Measurements from ENCODE around the gene SORBS1.

SORBS1 gene

GRCh38 chr10:95475003-95475383 is 86.2 kb downstream of the SORBS1 start:
- no peak for TF ChIP-seq CSDC2 (CRISPR knock-in tag; IDR thresholded peaks at IDR 0.05)
- TF ChIP-seq GLIS3 (CRISPR knock-in tag; IDR thresholded peaks at IDR 0.05) = no peak
- no peak for TF ChIP-seq TCF4 (CRISPR knock-in tag; IDR thresholded peaks at IDR 0.05; ENCODE audit: borderline replicate concordance)
- TF ChIP-seq POU6F1 (CRISPR knock-in tag; IDR thresholded peaks at IDR 0.05; ENCODE audit: borderline replicate concordance, low read depth) = no peak
- TF ChIP-seq ISL1 (CRISPR knock-in tag; IDR thresholded peaks at IDR 0.05) = no peak
- no peak for TF ChIP-seq ZFP30 (CRISPR knock-in tag; IDR thresholded peaks at IDR 0.05)
- no peak for TF ChIP-seq TSHZ2 (CRISPR knock-in tag; IDR thresholded peaks at IDR 0.05)
- no peak for TF ChIP-seq ZNF8 (CRISPR knock-in tag; IDR thresholded peaks at IDR 0.05)
- no peak for TF ChIP-seq TOX (CRISPR knock-in tag; IDR thresholded peaks at IDR 0.05; ENCODE audit: borderline replicate concordance)
- TF ChIP-seq ARNTL (CRISPR knock-in tag; IDR thresholded peaks at IDR 0.05; ENCODE audit: borderline replicate concordance, low read depth) = no peak
- no peak for TF ChIP-seq SNAI2 (CRISPR knock-in tag; IDR thresholded peaks at IDR 0.05)
- TF ChIP-seq ZNF70 (CRISPR knock-in tag; IDR thresholded peaks at IDR 0.05) = no peak
- TF ChIP-seq, protein P1, sequence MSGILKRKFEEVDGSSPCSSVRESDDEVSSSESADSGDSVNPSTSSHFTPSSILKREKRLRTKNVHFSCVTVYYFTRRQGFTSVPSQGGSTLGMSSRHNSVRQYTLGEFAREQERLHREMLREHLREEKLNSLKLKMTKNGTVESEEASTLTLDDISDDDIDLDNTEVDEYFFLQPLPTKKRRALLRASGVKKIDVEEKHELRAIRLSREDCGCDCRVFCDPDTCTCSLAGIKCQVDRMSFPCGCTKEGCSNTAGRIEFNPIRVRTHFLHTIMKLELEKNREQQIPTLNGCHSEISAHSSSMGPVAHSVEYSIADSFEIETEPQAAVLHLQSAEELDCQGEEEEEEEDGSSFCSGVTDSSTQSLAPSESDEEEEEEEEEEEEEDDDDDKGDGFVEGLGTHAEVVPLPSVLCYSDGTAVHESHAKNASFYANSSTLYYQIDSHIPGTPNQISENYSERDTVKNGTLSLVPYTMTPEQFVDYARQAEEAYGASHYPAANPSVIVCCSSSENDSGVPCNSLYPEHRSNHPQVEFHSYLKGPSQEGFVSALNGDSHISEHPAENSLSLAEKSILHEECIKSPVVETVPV (CRISPR knock-in tag; IDR thresholded peaks at IDR 0.05) = no peak
- no peak for TF ChIP-seq RARB (CRISPR knock-in tag; IDR thresholded peaks at IDR 0.05)
- no peak for ATAC-seq

GRCh38 chr10:95474228-95475002 is 86.8 kb downstream of the SORBS1 start:
- no peak for ATAC-seq
- TF ChIP-seq ARNTL (CRISPR knock-in tag; IDR thresholded peaks at IDR 0.05; ENCODE audit: borderline replicate concordance, low read depth) (no peak), GLIS3 (CRISPR knock-in tag; IDR thresholded peaks at IDR 0.05) (no peak), ZC3H10 (CRISPR knock-in tag; IDR thresholded peaks at IDR 0.05) (no peak), CREB5 (CRISPR knock-in tag; IDR thresholded peaks at IDR 0.05; ENCODE audit: low read depth) (no peak), SNAI2 (CRISPR knock-in tag; IDR thresholded peaks at IDR 0.05) (no peak), BACH2 (CRISPR knock-in tag; IDR thresholded peaks at IDR 0.05; ENCODE audit: borderline replicate concordance) (no peak), ZFP30 (CRISPR knock-in tag; IDR thresholded peaks at IDR 0.05) (no peak), OSR1 (CRISPR knock-in tag; IDR thresholded peaks at IDR 0.05) (no peak), RARB (CRISPR knock-in tag; IDR thresholded peaks at IDR 0.05) (no peak), TCF4 (CRISPR knock-in tag; IDR thresholded peaks at IDR 0.05; ENCODE audit: borderline replicate concordance) (no peak), ISL1 (CRISPR knock-in tag; IDR thresholded peaks at IDR 0.05) (no peak), ZFP3 (CRISPR knock-in tag; IDR thresholded peaks at IDR 0.05) (no peak), TOX (CRISPR knock-in tag; IDR thresholded peaks at IDR 0.05; ENCODE audit: borderline replicate concordance) (no peak), ZNF565 (CRISPR knock-in tag; conservative IDR thresholded peaks at IDR 0.05; ENCODE audit: low read depth) (no peak), TSHZ2 (CRISPR knock-in tag; IDR thresholded peaks at IDR 0.05) (no peak)

All from SK-N-SH treated with all-trans-retinoic acid at 6 μM for 48 hours (cell line).